K562 (cell line): ENCODE results near the gene PPM1L.

Source experiments
- EZH2 ChIP-seq: IDR thresholded peaks from 2 replicates; pipeline ENCODE4 v1.6.1; 2012; ENCODE audit warnings: low read depth, mild to moderate bottlenecking, inconsistent platforms, low read length, borderline replicate concordance
- MAX ChIP-seq: sonication (generic); formaldehyde crosslinking; IDR thresholded peaks from 2 replicates; pipeline ENCODE4 v1.9.0; 2022; ENCODE audit warnings: mild to moderate bottlenecking, missing genetic modification reagents

- TF ChIP-seq EZH2 (no peak), MAX (CRISPR knock-in tag) (no peak)
These were observed 37.8 kb downstream of the PPM1L start for GRCh38 chr3:160793722-160794252.
